Epithelial cell of proximal tubule (primary cell): Measurements from ENCODE around the gene ACSF3. TPM values are rescaled to one million over a fixed set of nuclear protein-coding genes. Genes with fewer than 3 reads are reported as not detected.

Experiments used
- DNase-seq: peaks from one replicate; pipeline ENCODE4 v3.0.0-alpha.2; 2011; ENCODE audit warnings: low read depth
- H3K4me3 ChIP-seq: 2 replicates; pipeline ENCODE4 v1.5.1; 2011; ENCODE audit warnings: low read depth, mild to moderate bottlenecking, low read length
- CTCF ChIP-seq: conservative IDR thresholded peaks from 2 replicates; pipeline ENCODE4 v1.5.1; 2012; ENCODE audit warnings: low read depth, mild to moderate bottlenecking, low read length
- total RNA-seq: library from RNA; depleted of rRNA; stranded (reverse); fragments of >200 nt; gene quantifications from 2 replicates; pipeline ENCODE4 v1.2.3, GENCODE V29; 2015

ACSF3 gene
- total RNA-seq, 1 donor from 2014 or later: 16.5 TPM

DNA sequence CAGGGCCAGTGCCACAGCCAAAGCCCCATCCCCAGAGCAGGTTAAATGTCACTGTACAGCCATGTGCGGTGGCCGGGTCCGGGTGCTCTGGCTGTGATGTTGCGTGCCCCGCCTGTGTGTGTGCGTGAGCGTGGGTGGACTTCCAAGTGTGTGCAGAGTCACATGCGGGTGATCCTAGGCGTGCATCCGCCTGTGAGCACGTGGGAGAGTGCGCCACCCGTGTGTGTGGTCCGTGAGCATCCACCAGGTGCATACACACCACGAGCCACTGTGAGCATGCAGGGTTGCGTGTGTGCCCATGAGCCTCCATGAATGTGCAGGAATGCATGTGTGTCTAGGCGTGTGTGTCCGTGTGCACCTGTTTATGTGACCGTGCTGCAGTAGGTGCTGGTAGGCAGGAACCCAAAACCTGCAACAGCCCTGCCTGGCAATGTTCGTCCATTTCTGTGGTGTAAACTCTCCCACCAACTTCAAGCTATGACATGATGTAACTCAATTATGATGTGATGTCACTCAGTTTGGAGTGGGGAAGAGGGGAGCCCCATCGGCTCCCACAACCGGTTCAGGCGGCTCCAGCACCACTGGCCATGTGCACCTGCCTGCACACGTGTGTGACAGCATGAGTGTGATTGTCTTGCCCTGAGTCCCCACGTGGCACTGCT lies 37.6 kb upstream of the ACSF3 start:
- H3K4me3 ChIP-seq: no peak overlapping the region
- DNase-seq: no peak
- TF ChIP-seq CTCF: no peak

DNA sequence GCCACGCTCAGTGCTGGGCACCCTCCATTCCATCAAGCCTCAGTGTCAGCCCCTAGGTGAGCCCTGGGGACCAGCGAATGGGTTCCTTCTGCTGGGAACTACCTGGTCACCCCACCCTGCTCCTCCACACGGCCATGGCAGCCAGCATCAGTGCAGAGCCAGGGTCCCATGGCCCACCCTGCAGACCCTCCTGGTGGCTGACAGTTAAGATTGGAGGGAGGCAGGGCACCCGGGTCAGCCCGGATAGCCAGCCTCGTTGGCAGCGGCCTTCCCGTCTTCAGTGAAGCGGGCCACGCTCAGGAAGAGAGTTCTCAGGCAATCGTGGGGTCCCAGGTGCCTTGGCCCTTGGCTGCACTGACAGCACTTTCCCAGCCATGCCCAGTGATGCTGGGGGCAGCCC lies 37.1 kb upstream of the ACSF3 start:
- DNase-seq: no peak
- no peak overlapping the region for H3K4me3 ChIP-seq
- no peak for TF ChIP-seq CTCF

- DNase-seq: no peak
- TF ChIP-seq CTCF: no peak
Observed at GRCh38 chr16:89057738-89058137, 35.9 kb upstream of the ACSF3 start.

GRCh38 chr16:89058812-89059211 lies 34.8 kb upstream of the ACSF3 start:
- H3K4me3 ChIP-seq: no peak overlapping the region
- DNase-seq: no peak
- TF ChIP-seq CTCF: no peak

More at GRCh38 chr16:89057738-89058137, 35.9 kb upstream of the ACSF3 start:
- no peak overlapping the region for H3K4me3 ChIP-seq

DNA sequence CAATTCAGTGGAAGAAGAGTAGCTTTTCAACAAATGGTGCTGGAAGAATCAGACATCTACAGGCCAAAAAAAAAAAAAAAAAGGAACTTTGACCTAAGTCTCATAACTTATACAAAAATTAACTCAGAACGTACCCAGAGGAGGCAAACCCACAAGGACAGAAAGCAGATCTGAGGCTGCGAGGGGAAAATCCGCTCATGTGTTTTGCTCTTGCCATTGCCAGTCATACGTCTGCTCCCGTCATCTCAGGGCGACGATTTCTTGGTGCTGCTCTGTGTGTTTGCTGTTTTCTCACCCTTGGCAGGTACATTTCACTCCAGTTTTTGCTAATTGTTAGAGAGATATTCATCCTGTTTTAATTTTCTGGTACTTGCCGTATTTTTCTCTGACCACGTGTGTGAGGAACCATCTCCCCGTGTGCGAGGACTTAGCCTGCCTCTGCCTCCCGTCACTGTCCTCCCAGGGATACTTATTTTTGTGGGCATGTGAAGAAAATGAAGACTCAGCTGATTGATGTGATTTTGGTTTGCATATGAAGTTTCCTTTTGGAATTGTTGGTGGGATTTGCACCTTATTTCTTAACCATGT lies 33.4 kb upstream of the ACSF3 start:
- no peak for DNase-seq
- no peak overlapping the region for H3K4me3 ChIP-seq
- no peak for TF ChIP-seq CTCF

- no peak for TF ChIP-seq CTCF
- H3K4me3 ChIP-seq: no peak overlapping the region
Observed at GRCh38 chr16:89061086-89061485, 32.6 kb upstream of the ACSF3 start.

DNA sequence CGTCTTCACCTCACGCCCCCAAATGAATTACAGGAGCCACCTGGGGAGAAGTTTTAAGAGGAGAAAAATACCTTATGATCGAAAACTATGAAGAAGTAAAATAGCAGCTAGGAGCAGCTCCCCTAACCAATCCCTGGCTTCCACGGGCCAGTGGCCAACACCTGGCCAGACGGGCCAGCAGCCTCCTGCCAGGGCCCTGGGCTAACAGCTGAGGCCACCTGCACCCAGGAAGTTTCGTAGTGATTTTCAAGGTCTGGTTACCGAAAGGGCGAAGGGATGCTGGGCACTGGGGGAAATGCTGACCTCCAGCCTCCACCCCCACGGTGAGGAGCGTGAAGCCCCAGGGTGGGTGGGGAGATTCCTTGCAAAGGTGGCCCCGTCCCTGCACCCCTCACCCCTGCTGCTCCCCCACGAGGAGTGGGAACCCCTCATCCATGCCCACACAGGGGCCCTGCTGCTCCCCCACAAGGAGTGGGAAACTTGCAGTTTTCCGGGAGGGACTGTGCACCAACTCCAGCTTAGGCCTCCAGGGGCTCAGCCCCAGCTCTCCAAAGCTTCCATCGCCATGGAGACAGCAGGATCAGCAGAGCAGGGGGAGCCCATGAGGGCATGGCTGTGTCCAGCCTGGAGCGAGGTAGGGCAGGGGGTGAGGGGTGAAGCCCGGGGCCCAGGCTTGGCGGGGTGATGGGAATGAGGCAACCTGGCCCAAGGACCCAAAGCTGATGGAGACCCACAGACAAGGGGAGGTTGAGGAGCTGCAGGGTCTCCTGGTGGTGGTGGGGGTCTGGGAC lies 31.9 kb upstream of the ACSF3 start:
- no peak for DNase-seq
- no peak overlapping the region for H3K4me3 ChIP-seq
- no peak for TF ChIP-seq CTCF

More at GRCh38 chr16:89061086-89061485, 32.6 kb upstream of the ACSF3 start:
- DNase-seq: no peak
